Adrenal gland (tissue), 12 donors: ENCODE data around the gene MPG. TPM values are rescaled to one million over a fixed set of nuclear protein-coding genes. Genes with fewer than 3 reads are reported as not detected.

Source experiments
- DNase-seq, 7 donors: peaks; one replicate each; pipeline ENCODE4 v3.0.0-alpha.2; 2019 to 2020
- H3K27ac ChIP-seq, 5 donors: fragments of 200-600 bp; sonication (generic) in 4 of 5; 1 replicate in 3 of 5; 2 replicates in 2 of 5; pipeline versions ENCODE4 v1.5.1 to v1.8.0; 2016 to 2020; ENCODE audit warnings: mild to moderate bottlenecking in 1 of 5
- H3K27me3 ChIP-seq: fragments of 200-600 bp; 2 replicates; pipeline ENCODE4 v1.8.0; 2021
- H3K36me3 ChIP-seq, 2 donors: fragments of 200-600 bp; replicated peaks in 1 of 2; 1 replicate in 1 of 2; 2 replicates in 1 of 2; pipeline versions ENCODE4 v1.5.1 to v1.8.0; 2018 to 2022
- H3K4me1 ChIP-seq, 2 donors: fragments of 200-600 bp; replicated peaks in 1 of 2; 1 replicate in 1 of 2; 2 replicates in 1 of 2; pipeline versions ENCODE4 v1.5.1 to v1.8.0; 2018 to 2021
- H3K4me3 ChIP-seq, 4 donors: fragments of 200-600 bp; sonication (generic) in 3 of 4; one replicate each; pipeline ENCODE4 v1.5.1; 2016 to 2018
- H3K9me3 ChIP-seq, 3 donors: fragments of 200-600 bp; sonication (generic) in 1 of 3; replicated peaks in 1 of 3; 1 replicate in 2 of 3; 2 replicates in 1 of 3; pipeline versions ENCODE4 v1.5.1 to v1.8.0; 2016 to 2021
- POLR2A ChIP-seq, 2 donors: fragments of 450-650 bp; IDR thresholded peaks; one replicate each; pipeline ENCODE4 v1.6.1; 2017; ENCODE audit warnings: antibody characterized with exemption in 2 of 2, mild to moderate bottlenecking in 2 of 2, moderate library complexity in 1 of 2
- WGBS, 4 donors: extraction: QIAGEN DNeasy Blood & Tissue Kit in 2 of 4; methylation state at CpG; one replicate each; pipeline versions ENCODE4 v1.1.5 to v1.1.7; 2013 to 2017; 5-methylcytosine and 5-hydroxymethylcytosine counted together
- intact Hi-C, 2 donors: fragments of 100-400 bp; cut with DNase I; formaldehyde crosslinking; loops; one replicate each; pipeline versions ENCODE4 v1.14.1 to v1.15.0; 2022 to 2023
- polyA plus RNA-seq, 3 donors: library from polyadenylated mRNA; stranded (reverse); fragments of 200-250 nt in 2 of 3; fragments of 350-450 nt in 1 of 3; fragmentation: Illumina TruSeq in 1 of 3; extraction: RNeasy Lipid Tissue Mini Kit (QIAGEN cat#74804) in 1 of 3; gene quantifications; one replicate each; pipeline ENCODE4 v1.2.3, GENCODE V29; 2013 to 2014
- total RNA-seq, 9 donors: library from RNA; depleted of rRNA in 4 of 9; stranded (reverse); fragments of >200 nt in 4 of 9; fragments of 120-200 nt in 1 of 9; fragmentation: NEBNext Ultra II Directional in 1 of 9; extraction: Animal tissue kit (Norgen Biotek cat#: 25700) in 1 of 9; gene quantifications; one replicate each; pipeline versions ENCODE4 v1.1.0 to v1.2.4, GENCODE V29; 2013 to 2023
- TF ChIP-seq, protein P1 (sequence below), 6 experiments: fragments of 450-650 bp in 4 of 6; fragments of 200-600 bp in 2 of 6; sonication (generic) in 1 of 6; IDR thresholded peaks; 1 replicate in 5 of 6; 2 replicates in 1 of 6; pipeline versions ENCODE4 v1.5.1 to v1.8.0; 2016 to 2021; ENCODE audit warnings: antibody characterized with exemption in 6 of 6, mild to moderate bottlenecking in 2 of 6, moderate library complexity in 1 of 6
- donor health status: healthy with polysubstance abuse.
- donor health status: Bipolar disorder and iron deficiency.
- donor health status: DM: yes; HTN: yes; CAD: no.
- donor health status: DM: no; HTN: no; CAD: no.
- donor health status: DM: no; HTN: no; CAD: no.
- donor health status: DM: yes; HTN: yes; CAD: no.

The MPG gene
- total and polyA plus RNA-seq, 12 donors, result 5.0 to 207 (median 91.3) TPM

DNA sequence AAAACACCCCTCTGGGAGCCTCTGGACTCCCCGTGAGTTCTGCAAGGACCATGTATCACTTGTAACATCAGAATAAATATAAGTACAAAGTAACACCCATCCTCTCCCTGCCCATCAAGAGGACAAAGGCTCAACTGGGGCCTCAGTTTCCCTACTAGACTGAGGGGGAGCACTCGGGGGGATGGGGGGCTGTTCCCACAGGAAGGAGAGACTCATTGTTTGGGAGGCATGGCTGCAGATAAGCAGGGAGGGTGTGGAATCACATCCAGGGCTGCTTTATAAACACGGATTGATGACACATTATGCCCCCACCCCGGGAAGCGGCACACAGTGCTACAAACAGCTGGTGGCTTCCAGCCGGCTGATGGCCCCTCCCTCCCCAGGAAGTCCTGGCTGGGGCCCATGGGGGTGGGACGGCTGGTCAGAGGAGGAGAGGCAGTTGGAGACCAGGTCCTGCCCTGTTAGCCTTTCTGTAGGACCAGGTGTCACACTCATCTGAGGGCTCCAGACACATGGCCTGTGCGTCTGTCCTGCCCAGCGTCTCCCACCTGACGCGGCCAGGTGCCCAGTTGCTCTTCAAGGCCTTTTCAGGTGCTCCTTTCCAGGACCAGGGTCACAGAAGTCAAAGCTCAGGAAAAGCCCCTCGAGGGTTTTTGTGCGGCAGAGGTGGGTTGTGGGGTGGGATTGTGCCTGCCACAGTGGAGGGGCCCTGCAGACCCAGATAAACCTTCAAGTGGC, 1.3 kb upstream of the MPG start:
- intact Hi-C loops, result no loop called here
- H3K4me1 ChIP-seq, result peaks cover 41 to 46% of the 10 kb centered on the region in 2 donors
- no peak for TF ChIP-seq POLR2A (IDR thresholded peaks at IDR 0.05)
- TF ChIP-seq, protein P1, sequence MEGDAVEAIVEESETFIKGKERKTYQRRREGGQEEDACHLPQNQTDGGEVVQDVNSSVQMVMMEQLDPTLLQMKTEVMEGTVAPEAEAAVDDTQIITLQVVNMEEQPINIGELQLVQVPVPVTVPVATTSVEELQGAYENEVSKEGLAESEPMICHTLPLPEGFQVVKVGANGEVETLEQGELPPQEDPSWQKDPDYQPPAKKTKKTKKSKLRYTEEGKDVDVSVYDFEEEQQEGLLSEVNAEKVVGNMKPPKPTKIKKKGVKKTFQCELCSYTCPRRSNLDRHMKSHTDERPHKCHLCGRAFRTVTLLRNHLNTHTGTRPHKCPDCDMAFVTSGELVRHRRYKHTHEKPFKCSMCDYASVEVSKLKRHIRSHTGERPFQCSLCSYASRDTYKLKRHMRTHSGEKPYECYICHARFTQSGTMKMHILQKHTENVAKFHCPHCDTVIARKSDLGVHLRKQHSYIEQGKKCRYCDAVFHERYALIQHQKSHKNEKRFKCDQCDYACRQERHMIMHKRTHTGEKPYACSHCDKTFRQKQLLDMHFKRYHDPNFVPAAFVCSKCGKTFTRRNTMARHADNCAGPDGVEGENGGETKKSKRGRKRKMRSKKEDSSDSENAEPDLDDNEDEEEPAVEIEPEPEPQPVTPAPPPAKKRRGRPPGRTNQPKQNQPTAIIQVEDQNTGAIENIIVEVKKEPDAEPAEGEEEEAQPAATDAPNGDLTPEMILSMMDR (IDR thresholded peaks at IDR 0.05), result no peak
- WGBS, 4 donors, result 16 to 55% (median 37%) methylated on average over 8 to 13 of the region's 13 CpGs
- H3K9me3 ChIP-seq, result no peaks in the 10 kb centered on the region
- H3K27me3 ChIP-seq, result no peaks in the 10 kb centered on the region
- H3K27ac ChIP-seq, result peak overlapping the region in 4 of 5 donors; percentile 81 to 98 (median 90)
- peak in 4 of 7 donors; percentile 51 to 63 (median 54) for DNase-seq
- peaks cover 0 to 11% of the 10 kb centered on the region in 2 donors for H3K36me3 ChIP-seq
- peak overlapping the region in 1 of 4 donors; percentile 98 for H3K4me3 ChIP-seq

DNA sequence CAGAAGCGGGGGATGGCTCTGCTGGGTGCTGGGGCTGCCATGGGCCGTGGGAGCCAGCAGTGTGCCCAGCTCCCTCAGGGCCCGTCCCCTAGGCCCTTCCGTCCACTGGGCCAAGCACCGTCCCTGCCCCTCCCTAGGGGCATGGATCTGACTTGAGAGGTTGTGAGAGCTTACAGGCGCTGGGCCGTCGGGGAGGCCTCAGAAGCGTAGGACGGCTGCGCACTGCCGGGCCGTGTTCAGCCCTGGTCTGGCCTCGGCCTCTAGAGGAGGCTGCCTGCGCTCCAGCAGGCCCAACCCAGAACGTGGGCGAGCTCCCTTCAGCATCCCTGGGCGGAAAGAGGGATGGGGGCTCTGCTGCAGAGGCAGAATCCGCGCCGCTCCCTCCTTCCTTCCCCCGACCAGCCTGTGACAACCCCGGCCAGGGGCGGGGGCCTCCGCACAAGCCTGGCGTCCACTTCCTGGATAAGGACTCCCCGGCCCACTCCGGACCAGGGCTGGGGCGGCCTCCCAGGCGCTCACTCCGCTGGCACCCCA, 685 bp upstream of the MPG start:
- Histone ChIP-seq H3K27me3 (no peaks in the 10 kb centered on the region), H3K4me1 (peaks cover 41 to 46% of the 10 kb centered on the region in 2 donors), H3K4me3 (peak overlapping the region in 3 of 4 donors; percentile 35 to 98 (median 67)), H3K27ac (peak overlapping the region in 4 of 5 donors; percentile 81 to 98 (median 90)), H3K9me3 (no peaks in the 10 kb centered on the region), H3K36me3 (peaks cover 0 to 11% of the 10 kb centered on the region in 2 donors)
- intact Hi-C loops, result no loop called here
- TF ChIP-seq POLR2A (IDR thresholded peaks at IDR 0.05), result no peak
- TF ChIP-seq, protein P1 (IDR thresholded peaks at IDR 0.05), result no peak
- WGBS, 4 donors, result 34 to 80% (median 51%) methylated on average over 1 to 31 of the region's 31 CpGs
- peak in 3 of 7 donors; percentile 41 to 60 (median 49) for DNase-seq

DNA sequence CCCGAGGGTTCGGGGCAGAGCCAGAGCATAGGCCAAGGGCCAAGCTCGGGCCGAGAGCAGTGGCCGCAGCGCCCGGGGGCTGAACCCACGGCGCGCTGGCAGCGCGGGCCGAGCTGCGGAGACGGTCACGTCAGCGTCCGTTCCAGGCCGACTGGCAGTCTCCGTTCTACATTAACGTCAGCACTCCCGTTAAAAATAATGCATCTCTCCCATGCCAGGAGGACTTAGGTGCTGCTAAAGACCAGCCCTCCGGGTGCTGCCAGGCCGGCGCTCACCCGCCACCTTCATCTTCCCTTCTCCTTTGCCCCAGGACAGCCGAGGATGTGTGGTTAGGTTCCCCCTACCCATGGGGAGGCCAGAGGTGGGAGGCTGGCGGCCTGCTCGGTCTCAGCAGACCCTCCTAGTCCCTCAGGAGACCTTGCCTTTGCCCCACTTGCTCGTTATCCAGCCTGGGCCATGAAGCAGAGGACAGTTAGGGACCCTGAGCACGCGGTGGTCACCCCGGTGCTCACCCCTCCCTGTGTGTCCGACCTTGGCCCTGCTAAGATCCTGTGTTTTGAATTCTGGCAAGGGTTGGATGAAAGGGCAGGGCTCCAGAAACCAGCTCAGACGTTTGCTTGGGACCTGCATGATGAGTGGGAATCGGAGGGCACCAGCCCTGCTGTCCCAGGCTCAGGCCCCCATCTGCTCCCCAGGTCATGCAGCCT, 572 bp downstream of the MPG start:
- H3K36me3 ChIP-seq, result peaks cover 0 to 11% of the 10 kb centered on the region in 2 donors
- peak overlapping the region; percentile 44 to 98 (median 72) for H3K4me3 ChIP-seq
- peaks cover 37 to 40% of the 10 kb centered on the region in 2 donors for H3K4me1 ChIP-seq
- 0 to 5% (median 3%) methylated on average over 3 to 36 of the region's 36 CpGs for WGBS, 4 donors
- intact Hi-C loops, result no loop called here
- no peak for TF ChIP-seq POLR2A (IDR thresholded peaks at IDR 0.05)
- TF ChIP-seq, protein P1 (IDR thresholded peaks at IDR 0.05), result no peak
- no peaks in the 10 kb centered on the region for H3K27me3 ChIP-seq
- peak overlapping the region; percentile 81 to 98 (median 91) for H3K27ac ChIP-seq
- H3K9me3 ChIP-seq, result no peaks in the 10 kb centered on the region
- DNase-seq, result peak in 6 of 7 donors; percentile 60 to 84 (median 72)
